Measurements from ENCODE around the gene MTHFS. TPM values are rescaled to one million over a fixed set of nuclear protein-coding genes. Genes with fewer than 3 reads are reported as not detected.
"Not testable (repeated sequence)": the region's sequence is repeated elsewhere in the genome, so short reads cannot be mapped to it uniquely, and the experiment has no call there.

The MTHFS gene
- total RNA-seq, 2 experiments from 2014 or later: 44.8 to 47.0 TPM

DNA sequence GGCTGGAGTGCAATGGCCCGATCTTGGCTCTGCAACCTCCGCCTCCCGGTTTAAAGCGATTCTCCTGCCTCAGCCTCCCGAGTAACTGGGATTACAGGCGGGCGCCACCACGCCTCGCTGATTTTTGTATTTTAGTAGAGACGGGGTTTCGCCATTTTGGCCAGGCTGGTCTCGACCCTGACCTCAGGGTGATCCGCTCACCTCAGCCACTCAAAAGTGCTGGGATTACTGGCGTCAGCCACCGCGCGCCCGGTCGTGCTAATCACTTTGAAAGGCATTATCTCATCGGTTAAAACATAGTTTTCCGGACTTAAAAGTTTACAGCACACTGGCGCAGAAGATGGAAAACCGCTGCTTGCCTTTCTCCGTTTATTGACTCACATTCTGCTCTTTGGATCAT is 27.6 kb upstream of the MTHFS start:
- no peak for DNase-seq
- peak overlapping the region; percentile 62 for H3K4me3 Mint-ChIP-seq
- peak overlapping the region; percentile 71 for H3K27ac Mint-ChIP-seq
- peaks cover 21% of the 10 kb centered on the region for H3K9me3 Mint-ChIP-seq
- H3K27me3 Mint-ChIP-seq (ENCODE audit: low read depth): no peaks in the 10 kb centered on the region
- intact Hi-C loops (cut with micrococcal nuclease): no loop called here
- H3K36me3 Mint-ChIP-seq (ENCODE audit: low read depth): peaks cover 33% of the 10 kb centered on the region
- peaks cover 25% of the 10 kb centered on the region for H3K4me1 Mint-ChIP-seq (ENCODE audit: low read depth)
- CTCF ChIA-PET: no interaction called here

- H3K27me3 Mint-ChIP-seq (ENCODE audit: low read depth): no peaks in the 10 kb centered on the region
These were observed 26.8 kb upstream of the MTHFS start for GRCh38 chr15:79923515-79924169.

GRCh38 chr15:79923079-79923514 is 26.3 kb upstream of the MTHFS start:
- peak; percentile 83 for DNase-seq
- CTCF ChIA-PET: interaction anchor here (0.8 to 3.0 kb wide), 6 partner anchors 22 to 71 kb away, joined by 3 to 8 read pairs (median 4); partner anchors contain the start of genes BCL2A1 and MTHFS
- Mint-ChIP-seq H3K27ac (peak overlapping the region; percentile 95), H3K4me1 (ENCODE audit: low read depth) (peaks cover 25% of the 10 kb centered on the region), H3K9me3 (peaks cover 31% of the 10 kb centered on the region), H3K4me3 (peak overlapping the region; percentile 86), H3K36me3 (ENCODE audit: low read depth) (peaks cover 43% of the 10 kb centered on the region), H3K27me3 (ENCODE audit: low read depth) (no peaks in the 10 kb centered on the region)
- intact Hi-C loops (cut with micrococcal nuclease): loop anchor here (1.0 to 2.0 kb wide), 8 partner anchors 21 to 229 kb away; partner anchors contain the start of genes FAH, MTHFS and ZFAND6

More at GRCh38 chr15:79923515-79924169, 26.8 kb upstream of the MTHFS start:
- CTCF ChIA-PET: interaction anchor here (0.9 to 3.0 kb wide), 3 partner anchors 28 to 70 kb away, joined by 3 to 8 read pairs (median 7); partner anchors contain the start of genes BCL2A1 and MTHFS
- Mint-ChIP-seq H3K27ac (peak overlapping the region; percentile 95), H3K4me1 (ENCODE audit: low read depth) (peaks cover 25% of the 10 kb centered on the region), H3K4me3 (peak overlapping the region; percentile 86), H3K9me3 (peaks cover 27% of the 10 kb centered on the region), H3K36me3 (ENCODE audit: low read depth) (peaks cover 39% of the 10 kb centered on the region)
- DNase-seq: peak; percentile 99
- intact Hi-C loops (cut with micrococcal nuclease): loop anchor here (1.0 to 2.0 kb wide), 8 partner anchors 21 to 229 kb away; partner anchors contain the start of genes FAH, MTHFS and ZFAND6

- CTCF ChIA-PET: interaction anchor here (0.8 to 3.0 kb wide), 7 partner anchors 9 to 71 kb away, joined by 3 to 8 read pairs (median 4); partner anchors contain the start of gene MTHFS
- Mint-ChIP-seq H3K4me3 (peak overlapping the region; percentile 86), H3K27ac (peak overlapping the region; percentile 95), H3K9me3 (peaks cover 36% of the 10 kb centered on the region), H3K36me3 (ENCODE audit: low read depth) (peaks cover 48% of the 10 kb centered on the region), H3K27me3 (ENCODE audit: low read depth) (no peaks in the 10 kb centered on the region), H3K4me1 (ENCODE audit: low read depth) (peaks cover 25% of the 10 kb centered on the region)
- no peak for DNase-seq
- intact Hi-C loops (cut with micrococcal nuclease): loop anchor here (1.0 to 2.0 kb wide), 8 partner anchors 20 to 230 kb away; partner anchors contain the start of genes FAH, MTHFS and ZFAND6
These were observed 25.8 kb upstream of the MTHFS start for GRCh38 chr15:79922512-79923078.

DNA sequence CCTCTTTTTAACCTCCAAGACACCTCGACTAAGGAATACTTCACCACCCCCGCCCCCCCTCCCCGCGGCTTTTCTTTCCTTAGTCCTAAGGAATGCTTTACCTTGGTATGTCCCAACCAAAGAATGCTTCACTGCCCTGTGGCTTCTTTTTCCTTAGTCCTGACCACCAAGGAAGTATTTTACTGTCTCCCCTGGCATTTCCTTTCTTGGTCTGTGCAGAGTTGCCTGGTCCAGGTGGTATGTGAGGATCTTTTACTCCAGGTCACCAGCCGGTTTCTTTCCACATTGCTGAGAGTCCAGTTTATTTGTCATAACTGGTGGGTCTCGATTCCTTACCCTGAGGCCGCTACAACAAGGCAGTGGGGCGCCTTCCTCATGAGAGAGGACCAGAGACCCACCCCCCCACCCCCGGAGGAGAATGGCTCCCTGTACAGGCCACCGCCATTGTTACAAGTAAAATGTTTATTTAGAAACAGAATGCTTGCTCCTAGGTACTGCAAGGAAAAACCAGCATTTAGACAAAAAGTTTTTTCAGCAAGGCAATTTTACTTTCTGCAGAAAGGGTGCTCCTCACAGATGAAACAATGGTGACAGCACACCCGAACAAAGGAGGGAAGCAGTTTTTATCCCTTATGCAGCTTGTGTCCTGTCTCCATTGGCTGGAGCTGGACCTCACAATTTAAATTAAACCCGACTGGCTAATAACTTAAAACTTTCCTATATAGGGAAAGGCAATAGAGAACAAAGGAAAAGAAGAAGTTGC is 23.1 kb upstream of the MTHFS start:
- CTCF ChIA-PET: no interaction called here
- Mint-ChIP-seq H3K27ac (no peak overlapping the region), H3K36me3 (ENCODE audit: low read depth) (peaks cover 66% of the 10 kb centered on the region), H3K4me1 (ENCODE audit: low read depth) (peaks cover 25% of the 10 kb centered on the region), H3K27me3 (ENCODE audit: low read depth) (no peaks in the 10 kb centered on the region), H3K4me3 (no peak overlapping the region), H3K9me3 (peaks cover 62% of the 10 kb centered on the region)
- intact Hi-C loops (cut with micrococcal nuclease): no loop called here
- DNase-seq: no peak

- DNase-seq: no peak
- CTCF ChIA-PET: no interaction called here
- H3K4me1 Mint-ChIP-seq (ENCODE audit: low read depth): peaks cover 21% of the 10 kb centered on the region
- H3K4me3 Mint-ChIP-seq: no peak overlapping the region
- H3K9me3 Mint-ChIP-seq: peaks cover 69% of the 10 kb centered on the region
- H3K27me3 Mint-ChIP-seq (ENCODE audit: low read depth): no peaks in the 10 kb centered on the region
- peaks cover 73% of the 10 kb centered on the region for H3K36me3 Mint-ChIP-seq (ENCODE audit: low read depth)
- intact Hi-C loops (cut with micrococcal nuclease): no loop called here
- H3K27ac Mint-ChIP-seq: no peak overlapping the region
These were observed 22.4 kb upstream of the MTHFS start for GRCh38 chr15:79919090-79919748.

DNA sequence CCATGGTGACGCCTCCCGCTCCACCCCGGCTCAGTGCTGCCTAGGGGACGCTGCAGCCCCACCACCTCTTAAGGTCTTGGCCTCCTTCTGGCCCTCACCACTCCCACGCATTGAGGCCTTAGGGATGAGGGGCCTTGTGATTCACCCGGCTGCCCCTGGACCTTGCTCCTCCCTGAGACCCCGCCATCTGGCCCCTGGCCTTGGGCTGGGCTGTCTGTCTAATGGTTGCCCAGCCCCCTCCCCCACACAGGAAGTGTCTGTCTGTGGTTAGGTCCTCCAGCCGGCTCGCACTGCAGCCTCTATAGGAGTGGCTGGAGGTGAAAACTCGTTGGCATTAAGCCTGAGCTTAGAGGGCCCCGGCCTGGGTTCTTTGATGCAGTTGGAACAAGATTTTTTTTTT is 21.5 kb upstream of the MTHFS start:
- Mint-ChIP-seq H3K27ac (no peak overlapping the region), H3K36me3 (ENCODE audit: low read depth) (peaks cover 79% of the 10 kb centered on the region), H3K27me3 (ENCODE audit: low read depth) (no peaks in the 10 kb centered on the region), H3K4me3 (no peak overlapping the region), H3K9me3 (peaks cover 72% of the 10 kb centered on the region), H3K4me1 (ENCODE audit: low read depth) (peaks cover 18% of the 10 kb centered on the region)
- CTCF ChIA-PET: no interaction called here
- no peak for DNase-seq
- intact Hi-C loops (cut with micrococcal nuclease): no loop called here

- intact Hi-C loops (cut with micrococcal nuclease): no loop called here
- Mint-ChIP-seq H3K36me3 (ENCODE audit: low read depth) (peaks cover 74% of the 10 kb centered on the region), H3K4me1 (ENCODE audit: low read depth) (peaks cover 7% of the 10 kb centered on the region), H3K27ac (no peak overlapping the region), H3K27me3 (ENCODE audit: low read depth) (no peaks in the 10 kb centered on the region), H3K9me3 (peaks cover 72% of the 10 kb centered on the region), H3K4me3 (no peak overlapping the region)
- no peak for DNase-seq
- CTCF ChIA-PET: no interaction called here
These were observed 19.8 kb upstream of the MTHFS start for GRCh38 chr15:79916502-79917132.

GRCh38 chr15:79915776-79916501 is 19.1 kb upstream of the MTHFS start:
- H3K4me3 Mint-ChIP-seq; DNase-seq; H3K27ac Mint-ChIP-seq; H3K4me1 Mint-ChIP-seq (ENCODE audit: low read depth); CTCF ChIA-PET; H3K27me3 Mint-ChIP-seq (ENCODE audit: low read depth); intact Hi-C loops (cut with micrococcal nuclease): not testable (repeated sequence)
- Mint-ChIP-seq H3K9me3 (peaks cover 67% of the 10 kb centered on the region), H3K36me3 (ENCODE audit: low read depth) (peaks cover 68% of the 10 kb centered on the region)

DNA sequence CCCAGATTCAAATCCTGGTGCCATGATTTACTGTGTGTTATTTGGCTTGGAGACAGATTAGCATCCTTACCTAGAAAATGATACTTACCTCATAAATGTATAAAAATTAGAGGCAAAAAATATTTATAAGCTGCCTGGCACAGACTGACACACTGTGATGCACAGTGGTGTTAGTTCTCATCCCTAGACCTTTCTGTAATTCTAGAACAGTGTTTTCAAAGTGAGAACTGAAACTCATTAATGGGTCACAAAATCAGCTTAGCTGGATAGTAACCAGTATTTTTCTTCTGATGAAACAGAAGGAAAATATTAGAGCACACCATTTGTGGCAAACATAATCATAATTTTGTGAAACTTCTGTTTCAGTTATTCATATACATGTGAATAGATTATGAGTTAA is 17.9 kb upstream of the MTHFS start:
- DNase-seq: no peak
- Mint-ChIP-seq H3K27me3 (ENCODE audit: low read depth) (no peaks in the 10 kb centered on the region), H3K9me3 (peaks cover 66% of the 10 kb centered on the region), H3K4me3 (no peak overlapping the region), H3K4me1 (ENCODE audit: low read depth) (peaks cover 5% of the 10 kb centered on the region), H3K27ac (no peak overlapping the region), H3K36me3 (ENCODE audit: low read depth) (peaks cover 65% of the 10 kb centered on the region)
- intact Hi-C loops (cut with micrococcal nuclease): no loop called here
- CTCF ChIA-PET: no interaction called here

All from activated naive CD4-positive, alpha-beta T cell treated with anti-CD3 and anti-CD28 coated beads for 36 hours (primary cell).